ENCODE data around the gene CIDEB. TPM values are rescaled to one million over a fixed set of nuclear protein-coding genes. Genes with fewer than 3 reads are reported as not detected.

Gene CIDEB
- total and polyA plus RNA-seq, 10 of the 15 experiments (the other 5 are each of a cell fraction or from before 2014, with no cell fraction given) = 0.34 to 6.3 (median 3.2) TPM

DNA sequence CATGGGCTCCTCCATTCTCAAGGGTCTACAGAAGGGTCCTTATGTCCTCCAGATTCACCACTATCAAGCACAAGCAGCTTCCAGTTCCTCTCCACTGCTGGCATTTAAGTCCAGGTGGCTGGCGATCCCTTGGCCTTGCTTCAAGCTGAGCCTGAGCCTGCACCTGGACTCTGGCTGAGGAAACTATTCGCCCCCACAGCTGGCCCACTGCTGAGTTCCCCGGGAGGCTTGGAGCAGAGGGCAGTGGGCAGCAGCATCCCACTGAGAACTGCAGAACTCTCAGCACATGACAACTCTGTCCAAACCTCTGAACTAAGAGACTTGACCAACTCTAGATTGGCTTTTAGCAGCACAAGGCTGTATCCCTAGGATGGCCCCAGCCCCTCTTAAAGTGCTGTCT lies 25.0 kb downstream of the CIDEB start:
- Histone ChIP-seq H3K4me1 (ENCODE audit: control insufficient read depth, insufficient read depth, low read length) (peaks cover 26% of the 10 kb centered on the region), H3K4me2 (ENCODE audit: control insufficient read depth, insufficient read depth) (no peak overlapping the region), H3K9me3 (replicated peaks; ENCODE audit: control insufficient read depth, insufficient read depth, low read length) (no peaks in the 10 kb centered on the region; the same call in 2 of the 3 replicates), H4K20me1 (ENCODE audit: control insufficient read depth, insufficient read depth) (no peaks in the 10 kb centered on the region), H3K27me3 (replicated peaks in 1 of 2; ENCODE audit: control insufficient read depth in 2 of 2, insufficient read depth in 2 of 2, low read length in 1 of 2) (no peaks in the 10 kb centered on the region), H3K36me3 (ENCODE audit: control insufficient read depth in 2 of 2, insufficient read depth in 2 of 2, low read length in 1 of 2) (no peaks in the 10 kb centered on the region), H3K9ac (ENCODE audit: control insufficient read depth, insufficient read depth, low read length) (no peak overlapping the region), H2AFZ (ENCODE audit: control insufficient read depth, low read depth, low read length) (no peak overlapping the region), H3K79me2 (ENCODE audit: control insufficient read depth, insufficient read depth, low read length) (no peaks in the 10 kb centered on the region; the same call in 1 of the 2 replicates), H3K4me3 (no peak overlapping the region), H3K27ac (ENCODE audit: control insufficient read depth, insufficient read depth) (no peak overlapping the region)
- in situ Hi-C loops (cut with MboI) (no loop called here), intact Hi-C loops (cut with micrococcal nuclease; ENCODE audit: unreplicated experiment) (no loop called here)
- SMC1A ChIA-PET (ENCODE audit: uncharacterized antibody, unreplicated experiment) = interaction anchor here (0.7 to 11.8 kb wide), 5 partner anchors 14 to 39 kb away, joined by 3 to 115 read pairs (median 3); partner anchors contain the start of genes DHRS1 and NOP9
- BruUV-seq (replicated peaks) = no TSS peak
- DNase-seq (ENCODE audit: low read depth, low spot score) = no peak
- TF ChIP-seq TCF7 (IDR thresholded peaks at IDR 0.05; ENCODE audit: borderline replicate concordance) (no peak), BRCA1 (IDR thresholded peaks at IDR 0.05; ENCODE audit: low read depth, low read length) (no peak), RELA (IDR thresholded peaks at IDR 0.05; ENCODE audit: borderline replicate concordance, partially characterized antibody) (no peak)
- TF ChIP-seq, protein P1, sequence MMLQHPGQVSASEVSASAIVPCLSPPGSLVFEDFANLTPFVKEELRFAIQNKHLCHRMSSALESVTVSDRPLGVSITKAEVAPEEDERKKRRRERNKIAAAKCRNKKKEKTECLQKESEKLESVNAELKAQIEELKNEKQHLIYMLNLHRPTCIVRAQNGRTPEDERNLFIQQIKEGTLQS (IDR thresholded peaks at IDR 0.05; ENCODE audit: borderline replicate concordance, extremely low read depth, low read depth, low read length) = no peak
- WGBS (ENCODE audit: insufficient coverage, insufficient replicate concordance, low lambda C conversion rate, missing lambda C conversion rate) = 90% methylated on average over 3 of the region's 3 CpGs
- POLR2A ChIA-PET = interaction anchor here (1.5 to 2.4 kb wide), 4 partner anchors 8 to 36 kb away, joined by 3 to 12 read pairs (median 4); no protein-coding TSS in a partner anchor
- FAIRE-seq = no peak
- CTCF ChIA-PET = interaction anchor here (0.6 to 17.1 kb wide), 6 partner anchors 12 to 149 kb away, joined by 3 to 269 read pairs (median 4); partner anchors contain the start of genes CIDEB, DHRS1, NOP9 and TINF2
- RAD21 ChIA-PET (ENCODE audit: unreplicated experiment) = interaction anchor here (1.1 to 4.7 kb wide), 2 partner anchors 14 to 40 kb away, joined by 4 to 34 read pairs; partner anchors contain the start of gene TINF2
- ATAC-seq = no peak

DNA sequence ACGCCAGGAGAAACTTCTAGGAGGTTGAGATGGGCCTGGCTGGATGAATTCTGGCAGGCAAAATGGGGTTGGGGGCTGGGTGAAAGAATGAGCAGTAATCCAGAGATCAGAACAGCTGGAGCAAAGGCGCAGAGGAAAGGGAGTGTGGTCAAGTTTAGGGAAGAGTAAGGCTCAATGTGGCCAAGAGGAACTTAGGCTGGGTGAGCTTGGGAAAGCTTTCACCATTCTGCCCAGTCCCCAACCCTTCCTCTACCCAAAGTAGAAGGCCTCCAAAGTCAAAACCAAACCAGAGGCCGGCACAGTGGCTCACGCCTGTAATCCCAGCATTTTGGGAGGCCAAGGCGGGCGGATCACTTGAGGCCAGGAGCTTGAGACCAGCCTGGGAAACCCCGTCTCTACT lies 26.1 kb downstream of the CIDEB start:
- ChIA-PET POLR2A (interaction anchor here (0.5 to 1.8 kb wide), 3 partner anchors 12 to 122 kb away, joined by 3 to 5 read pairs (median 4); no protein-coding TSS in a partner anchor), SMC1A (ENCODE audit: uncharacterized antibody, unreplicated experiment) (interaction anchor here (0.8 to 11.8 kb wide), 2 partner anchors 8 to 16 kb away, joined by 3 to 115 read pairs; partner anchors contain the start of genes DHRS1 and NOP9), CTCF (interaction anchor here (0.6 to 17.1 kb wide), 4 partner anchors 8 to 36 kb away, joined by 3 to 269 read pairs (median 143); partner anchors contain the start of genes DHRS1, NOP9, RABGGTA and TINF2), RAD21 (ENCODE audit: unreplicated experiment) (interaction anchor here (4.7 to 4.8 kb wide), 2 partner anchors 15 to 39 kb away, joined by 26 to 34 read pairs; partner anchors contain the start of gene TINF2)
- no peak overlapping the region for H3K27ac ChIP-seq (ENCODE audit: control insufficient read depth, insufficient read depth)
- TF ChIP-seq CREB1 (IDR thresholded peaks at IDR 0.05; ENCODE audit: low read depth) = no peak
- TF ChIP-seq, protein P2, sequence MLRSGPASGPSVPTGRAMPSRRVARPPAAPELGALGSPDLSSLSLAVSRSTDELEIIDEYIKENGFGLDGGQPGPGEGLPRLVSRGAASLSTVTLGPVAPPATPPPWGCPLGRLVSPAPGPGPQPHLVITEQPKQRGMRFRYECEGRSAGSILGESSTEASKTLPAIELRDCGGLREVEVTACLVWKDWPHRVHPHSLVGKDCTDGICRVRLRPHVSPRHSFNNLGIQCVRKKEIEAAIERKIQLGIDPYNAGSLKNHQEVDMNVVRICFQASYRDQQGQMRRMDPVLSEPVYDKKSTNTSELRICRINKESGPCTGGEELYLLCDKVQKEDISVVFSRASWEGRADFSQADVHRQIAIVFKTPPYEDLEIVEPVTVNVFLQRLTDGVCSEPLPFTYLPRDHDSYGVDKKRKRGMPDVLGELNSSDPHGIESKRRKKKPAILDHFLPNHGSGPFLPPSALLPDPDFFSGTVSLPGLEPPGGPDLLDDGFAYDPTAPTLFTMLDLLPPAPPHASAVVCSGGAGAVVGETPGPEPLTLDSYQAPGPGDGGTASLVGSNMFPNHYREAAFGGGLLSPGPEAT (IDR thresholded peaks at IDR 0.05; ENCODE audit: low read depth) = no peak
- no TSS peak for BruUV-seq (replicated peaks)
- no peaks in the 10 kb centered on the region; the same call in 2 of the 3 replicates for H3K9me3 ChIP-seq (replicated peaks; ENCODE audit: control insufficient read depth, insufficient read depth, low read length)
- no peak overlapping the region for H3K4me3 ChIP-seq
- no peaks in the 10 kb centered on the region for H4K20me1 ChIP-seq (ENCODE audit: control insufficient read depth, insufficient read depth)
- FAIRE-seq = no peak
- no peaks in the 10 kb centered on the region for H3K27me3 ChIP-seq (replicated peaks in 1 of 2; ENCODE audit: control insufficient read depth in 2 of 2, insufficient read depth in 2 of 2, low read length in 1 of 2)
- ATAC-seq = no peak
- H3K4me2 ChIP-seq (ENCODE audit: control insufficient read depth, insufficient read depth) = no peak overlapping the region
- no peak for DNase-seq (ENCODE audit: low read depth, low spot score)
- H3K9ac ChIP-seq (ENCODE audit: control insufficient read depth, insufficient read depth, low read length) = no peak overlapping the region
- H2AFZ ChIP-seq (ENCODE audit: control insufficient read depth, low read depth, low read length) = no peak overlapping the region
- intact Hi-C loops (cut with micrococcal nuclease; ENCODE audit: unreplicated experiment) = no loop called here
- WGBS (ENCODE audit: insufficient coverage, insufficient replicate concordance, low lambda C conversion rate, missing lambda C conversion rate) = 87% methylated on average over 7 of the region's 7 CpGs
- H3K36me3 ChIP-seq (ENCODE audit: control insufficient read depth in 2 of 2, insufficient read depth in 2 of 2, low read length in 1 of 2) = no peaks in the 10 kb centered on the region
- no peaks in the 10 kb centered on the region; the same call in 1 of the 2 replicates for H3K79me2 ChIP-seq (ENCODE audit: control insufficient read depth, insufficient read depth, low read length)
- in situ Hi-C loops (cut with MboI) = no loop called here
- H3K4me1 ChIP-seq (ENCODE audit: control insufficient read depth, insufficient read depth, low read length) = peaks cover 36% of the 10 kb centered on the region
